HPDE6-E6E7 (cell line): ENCODE data around the gene LSM11.
"Not testable (repeated sequence)": the region's sequence is repeated elsewhere in the genome, so short reads cannot be mapped to it uniquely, and the experiment has no call there.

Experiments
- DNase-seq: peaks from one replicate; pipeline ENCODE4 v3.0.0; 2011; ENCODE audit warnings: missing footprints; ENCODE audit errors: extremely low spot score

Gene LSM11

DNA sequence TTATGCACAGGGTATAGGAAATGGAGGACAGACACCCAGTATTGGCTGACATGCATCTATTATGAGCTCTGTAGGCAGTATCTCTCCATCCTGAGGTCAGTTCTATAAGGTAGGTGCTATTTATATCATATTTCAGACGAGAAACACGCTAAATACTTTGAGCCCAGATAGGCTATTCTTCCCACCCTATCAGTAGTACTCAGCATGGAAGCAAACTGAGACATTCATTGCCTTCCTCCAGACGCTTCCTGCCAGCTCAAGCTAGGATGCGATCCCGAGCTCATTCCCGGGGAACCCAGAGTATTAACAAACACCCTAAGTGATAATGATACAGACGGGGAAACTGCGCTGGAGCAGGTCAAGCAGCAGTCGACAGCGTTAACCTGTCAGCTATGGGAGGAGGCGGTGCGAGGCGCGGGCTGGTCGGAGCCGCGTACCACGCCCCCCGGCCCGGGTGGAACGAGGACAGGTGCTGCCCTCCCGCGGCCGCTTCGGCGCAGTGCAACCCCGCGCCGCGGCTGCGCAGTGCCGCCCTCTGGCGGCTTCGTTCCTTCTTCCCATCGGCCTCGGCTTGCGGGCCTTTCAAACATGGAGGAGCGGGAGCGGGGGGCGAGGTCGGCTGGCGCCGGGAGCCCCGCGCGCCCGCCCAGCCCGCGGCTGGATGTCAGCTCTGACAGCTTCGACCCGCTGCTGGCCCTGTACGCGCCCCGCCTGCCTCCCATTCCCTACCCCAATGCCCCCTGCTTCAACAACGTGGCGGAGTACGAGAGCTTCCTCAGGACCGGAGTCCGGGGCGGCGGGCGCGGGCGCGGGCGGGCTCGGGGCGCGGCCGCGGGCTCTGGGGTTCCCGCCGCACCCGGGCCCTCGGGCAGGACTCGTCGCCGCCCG is at the start of gene LSM11:
Gene LSM11 (plus strand): TSS at position 550 of the 888 bp plus-strand sequence. CDS start 39 bp downstream, at position 589.
- peak; percentile 90 for DNase-seq

GRCh38 chr5:157693816-157694215 is 49.7 kb upstream of the LSM11 start:
- not testable (repeated sequence) for DNase-seq

DNA sequence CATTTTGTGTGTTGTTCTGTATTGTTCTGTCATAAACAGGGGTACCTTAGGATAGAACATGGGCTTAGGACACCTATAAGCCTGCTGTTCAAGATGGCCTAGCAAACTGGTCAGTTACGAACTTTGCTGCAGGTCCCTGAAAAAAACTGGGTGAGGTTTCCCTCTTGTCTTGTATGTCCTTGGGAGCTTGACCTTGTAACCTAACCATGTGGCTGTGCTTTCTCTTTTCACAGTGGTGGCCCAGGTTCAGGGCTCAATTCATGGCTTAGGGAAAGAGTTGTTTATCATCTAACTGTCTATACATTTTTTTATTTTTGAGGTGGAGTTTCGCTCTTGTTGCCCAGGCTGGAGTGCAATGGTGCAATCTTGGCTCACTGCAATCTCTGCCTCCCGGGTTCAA is 47.4 kb upstream of the LSM11 start:
- not testable (repeated sequence) for DNase-seq

GRCh38 chr5:157698674-157699073 is 44.8 kb upstream of the LSM11 start:
- DNase-seq, result not testable (repeated sequence)

GRCh38 chr5:157703736-157704135 is 39.8 kb upstream of the LSM11 start:
- DNase-seq, result no peak

DNA sequence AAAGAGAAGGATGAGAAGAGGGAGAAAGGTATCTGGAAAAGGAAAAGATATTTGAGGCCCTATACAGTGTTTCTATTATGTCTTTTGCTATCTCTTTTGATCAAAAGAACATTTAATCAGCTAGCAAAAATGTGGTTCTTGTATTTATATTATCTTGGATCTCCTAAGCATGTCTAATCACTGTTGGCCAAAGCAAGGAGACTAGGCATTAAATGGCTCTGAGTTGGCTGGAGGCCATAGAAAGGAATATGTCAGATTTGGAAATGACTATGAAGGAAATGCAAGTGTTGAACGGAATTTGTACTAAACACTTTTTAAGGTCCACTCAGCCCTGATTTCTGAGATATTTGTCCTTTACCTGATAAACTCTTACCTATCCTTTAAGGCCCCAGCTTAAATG is 34.6 kb upstream of the LSM11 start:
- DNase-seq, result no peak

DNA sequence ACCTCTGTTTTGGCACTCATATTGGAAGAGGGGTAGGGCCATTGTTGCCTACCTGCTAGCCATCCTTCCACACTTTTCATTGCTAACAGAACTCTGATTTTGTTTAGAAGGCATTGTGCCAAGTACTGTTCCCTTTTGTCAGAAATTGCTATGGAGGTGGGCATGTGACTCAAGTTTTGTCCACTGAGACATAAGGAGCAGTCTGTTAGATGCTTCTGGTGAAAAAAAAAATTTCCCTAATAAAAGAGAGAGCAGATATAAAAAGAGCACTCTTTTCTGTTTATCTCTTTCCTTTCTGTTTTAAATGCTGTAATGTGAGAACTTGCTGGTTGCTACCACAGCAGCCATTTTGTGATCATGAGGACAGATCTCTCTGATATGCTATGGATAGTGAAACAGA is 34.2 kb upstream of the LSM11 start:
- no peak for DNase-seq

GRCh38 chr5:157710431-157710830 is 33.1 kb upstream of the LSM11 start:
- no peak for DNase-seq

GRCh38 chr5:157710882-157711281 is 32.6 kb upstream of the LSM11 start:
- peak; percentile 8 for DNase-seq

GRCh38 chr5:157713830-157714595 is 29.5 kb upstream of the LSM11 start:
- no peak for DNase-seq

- no peak for DNase-seq
Observed at GRCh38 chr5:157714596-157714864, 29.0 kb upstream of the LSM11 start.

GRCh38 chr5:157718519-157718918 is 25.0 kb upstream of the LSM11 start:
- peak; percentile 28 for DNase-seq

DNA sequence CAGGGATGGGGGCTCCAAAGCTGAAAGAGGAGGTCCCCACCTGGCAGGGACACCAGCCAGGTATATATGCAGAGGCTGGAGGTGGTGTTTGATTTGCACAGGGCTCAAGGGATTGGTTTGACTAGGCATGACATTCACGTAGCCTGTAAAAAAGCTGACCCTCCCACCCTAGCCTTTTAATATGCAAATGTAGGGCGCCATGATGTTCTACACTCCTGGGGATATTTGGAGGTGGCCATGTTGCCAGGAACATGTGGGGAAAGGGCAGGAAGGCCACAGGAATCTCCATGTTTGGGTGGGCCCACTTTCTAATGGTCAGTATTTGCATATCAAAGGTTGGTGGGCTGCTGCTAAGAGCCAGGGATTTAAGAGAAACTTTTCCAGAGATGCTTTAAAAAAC is 24.3 kb upstream of the LSM11 start:
- no peak for DNase-seq

GRCh38 chr5:157721159-157721558 is 22.4 kb upstream of the LSM11 start:
- no peak for DNase-seq

DNA sequence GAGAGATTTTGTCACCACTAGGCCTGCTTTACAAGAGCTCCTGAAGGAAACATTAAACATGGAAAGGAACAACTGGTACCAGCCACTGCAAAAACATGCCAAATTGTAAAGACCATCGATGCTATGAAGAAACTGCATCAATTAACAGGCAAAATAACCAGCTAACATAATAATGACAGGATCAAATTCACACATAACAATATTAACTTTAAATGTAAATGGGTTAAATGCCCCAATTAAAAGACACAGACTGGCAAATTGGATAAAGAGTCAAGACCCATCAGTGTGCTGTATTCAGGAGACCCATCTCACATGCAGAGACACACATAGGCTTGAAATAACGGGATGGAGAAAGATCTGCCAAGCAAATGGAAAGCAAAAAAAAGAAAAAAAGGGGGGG is 20.6 kb upstream of the LSM11 start:
- not testable (repeated sequence) for DNase-seq

DNA sequence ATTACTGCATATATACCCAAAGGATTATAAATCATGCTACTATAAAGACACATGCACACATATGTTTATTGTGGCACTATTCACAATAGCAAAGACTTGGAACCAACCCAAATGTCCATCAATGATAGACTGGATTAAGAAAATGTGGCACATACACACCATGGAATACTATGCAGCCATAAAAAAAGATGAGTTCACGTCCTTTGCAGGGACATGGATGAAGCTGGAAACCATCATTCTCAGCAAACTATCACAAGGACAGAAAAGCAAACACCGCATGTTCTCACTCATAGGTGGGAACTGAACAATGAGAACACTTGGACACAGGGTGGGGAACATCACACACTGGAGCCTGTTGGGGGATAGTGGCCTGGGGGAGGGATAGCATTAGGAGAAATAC is 16.9 kb upstream of the LSM11 start:
- DNase-seq, result not testable (repeated sequence)

- DNase-seq, result not testable (repeated sequence)
Observed at GRCh38 chr5:157727858-157728257, 15.7 kb upstream of the LSM11 start.

DNA sequence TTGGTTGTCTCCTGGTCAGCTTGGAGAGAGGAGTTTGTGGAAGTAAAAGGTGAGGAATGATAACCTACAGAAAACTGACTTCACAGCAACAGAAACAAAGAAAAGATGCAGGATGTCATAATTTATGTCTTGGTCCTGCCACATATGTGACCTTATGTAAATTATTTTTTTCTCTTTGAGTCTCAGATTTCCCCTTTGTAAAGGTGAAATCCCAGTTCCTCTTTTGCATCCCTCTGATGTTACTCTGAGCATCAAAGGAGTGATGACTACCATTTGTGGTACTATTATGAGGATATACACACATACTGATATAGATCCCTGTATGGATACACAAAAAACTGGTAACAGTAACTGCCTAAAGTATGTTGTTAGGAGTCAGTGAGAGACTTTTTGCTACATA is 13.7 kb upstream of the LSM11 start:
- DNase-seq, result no peak

GRCh38 chr5:157730900-157731271 is 12.6 kb upstream of the LSM11 start:
- DNase-seq, result no peak

DNA sequence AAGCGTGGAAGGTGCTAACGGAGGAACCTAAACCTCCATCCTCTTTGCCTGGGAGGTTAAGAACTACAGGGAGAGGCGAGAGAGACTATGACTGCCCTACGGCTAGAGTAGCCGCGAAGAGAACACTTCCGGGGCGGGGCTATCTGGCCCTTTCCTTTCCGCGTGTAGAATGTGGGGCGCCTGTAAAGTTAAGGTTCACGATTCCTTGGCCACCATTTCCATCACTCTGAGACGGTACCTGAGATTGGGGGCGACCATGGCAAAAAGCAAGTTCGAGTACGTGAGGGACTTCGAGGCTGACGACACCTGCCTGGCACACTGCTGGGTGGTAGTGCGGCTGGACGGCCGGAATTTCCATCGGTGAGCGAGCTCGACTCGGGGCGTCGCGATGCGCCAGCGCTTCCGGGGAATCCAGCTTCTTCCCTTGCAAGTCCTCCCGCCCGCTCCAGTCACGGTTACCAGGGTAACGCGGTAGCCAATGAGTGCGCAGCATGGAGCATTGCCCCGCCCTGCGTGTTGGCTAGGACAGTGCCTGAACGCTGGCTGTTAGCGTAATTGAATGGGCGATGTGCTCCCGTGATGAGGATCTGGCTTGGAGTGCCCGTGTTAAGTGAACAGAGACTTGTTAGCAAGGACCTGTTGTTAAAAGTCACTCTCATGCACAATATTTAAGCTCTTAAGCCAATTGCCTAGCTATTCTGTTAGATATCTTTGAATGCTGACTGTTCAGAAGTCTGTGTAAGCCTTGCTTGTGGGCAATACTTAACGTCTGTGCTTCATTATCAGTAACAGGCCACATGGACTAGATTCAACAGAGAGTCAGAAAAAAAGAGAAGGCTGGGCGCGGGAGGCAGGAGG is 12.0 kb upstream of the LSM11 start, which contains the start of gene THG1L:
Gene THG1L (plus strand): TSS at position 149 of the 858 bp plus-strand sequence. CDS start 21 bp downstream, at position 170.
- DNase-seq, result peak; percentile 99

- DNase-seq, result no peak
Observed at GRCh38 chr5:157732130-157732514, 11.4 kb upstream of the LSM11 start.
